ENCODE results near the gene COX15. TPM values are rescaled to one million over a fixed set of nuclear protein-coding genes. Genes with fewer than 3 reads are reported as not detected.

Gene COX15
- total RNA-seq, 1 experiment from 2014 or later, result 34.2 TPM

DNA sequence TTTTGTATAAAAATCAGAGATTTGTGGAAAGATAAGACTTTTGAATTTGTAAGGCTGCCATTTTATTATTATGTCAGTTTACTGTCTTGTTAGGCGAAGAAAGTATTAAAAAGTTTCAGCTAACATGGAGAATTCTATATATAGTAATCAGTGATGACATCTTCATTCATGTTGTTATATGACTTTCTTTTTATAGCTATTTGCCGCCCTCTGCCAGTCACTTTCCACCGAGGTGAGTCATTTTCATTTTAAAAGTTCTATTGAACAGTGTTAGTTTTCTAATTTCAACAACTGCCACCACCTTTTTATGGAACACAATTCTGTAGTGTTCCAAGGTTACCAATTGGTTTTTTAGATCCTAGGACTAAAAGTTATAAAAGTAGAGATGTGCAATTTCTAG lies 11.9 kb upstream of the COX15 start:
- H2BK20ac ChIP-seq (ENCODE audit: low read depth, low read length, poor library complexity, severe bottlenecking), result no peak overlapping the region
- H2BK120ac ChIP-seq (ENCODE audit: low read depth, low read length, poor library complexity, severe bottlenecking), result no peak overlapping the region
- no peak overlapping the region for H4K5ac ChIP-seq (ENCODE audit: insufficient read length, low read depth, low read length)
- H3T11ph ChIP-seq (ENCODE audit: low read length), result no peak overlapping the region
- no peak overlapping the region for H3K27ac ChIP-seq (ENCODE audit: insufficient read length, low read depth, low read length)
- no peaks in the 10 kb centered on the region for H3K27me3 ChIP-seq (ENCODE audit: insufficient read depth, low read length)
- H3K79me2 ChIP-seq (ENCODE audit: insufficient read depth, low read length), result no peaks in the 10 kb centered on the region
- H4K20me1 ChIP-seq (ENCODE audit: control insufficient read depth, insufficient read depth, insufficient read length), result no peaks in the 10 kb centered on the region
- no peaks in the 10 kb centered on the region for H3K23me2 ChIP-seq (ENCODE audit: insufficient read length, low read depth, low read length, poor library complexity, severe bottlenecking)
- no peak overlapping the region for H3K4me2 ChIP-seq (ENCODE audit: insufficient read depth, insufficient read length, low read length)
- no peak overlapping the region for H2BK12ac ChIP-seq (ENCODE audit: insufficient read length, low read depth, low read length)
- no peaks in the 10 kb centered on the region for H3K9me3 ChIP-seq (ENCODE audit: control insufficient read depth, low read depth, low read length)
- no peaks in the 10 kb centered on the region for H3K79me1 ChIP-seq (ENCODE audit: insufficient read depth, low read depth, low read length, poor library complexity, severe bottlenecking)
- no peak overlapping the region for H2BK5ac ChIP-seq (ENCODE audit: insufficient read length, low read length)
- WGBS (ENCODE audit: extremely low coverage, insufficient read length, low lambda C conversion rate), result no CpG with 5 or more reads among the region's 3 CpGs
- DNase-seq, result no peak
- Mint-ChIP-seq H3K27me3 (ENCODE audit: low read depth) (no peaks in the 10 kb centered on the region), H3K9me3 (peaks cover 3 to 7% of the 10 kb centered on the region in 2 experiments; a peak in 2 of 5 replicates), H3K4me1 (no peaks in the 10 kb centered on the region), H3K27ac (no peak overlapping the region), H3K36me3 (ENCODE audit: insufficient read depth in 1 of 3, low read depth in 3 of 3) (peaks cover 37 to 85% (median 79%) of the 10 kb centered on the region in 3 experiments), H3K4me3 (no peak overlapping the region)
- no peak overlapping the region for H3K56ac ChIP-seq (ENCODE audit: insufficient read length, low read depth, low read length)
- no peak overlapping the region for H2AFZ ChIP-seq (ENCODE audit: low read length)
- no peak overlapping the region for H2AK5ac ChIP-seq (ENCODE audit: insufficient read length, low read length)
- H3K18ac ChIP-seq (ENCODE audit: insufficient read length, low read depth, low read length), result no peak overlapping the region
- H2BK15ac ChIP-seq (ENCODE audit: low read depth, low read length), result no peak overlapping the region
- H4K91ac ChIP-seq (ENCODE audit: insufficient read length, low read depth, low read length), result no peak overlapping the region
- no peak overlapping the region for H3K14ac ChIP-seq (ENCODE audit: insufficient read depth, low read length)
- H4K8ac ChIP-seq (replicated peaks; ENCODE audit: insufficient read length, low read depth, low read length), result no peak overlapping the region
- H3K4ac ChIP-seq (ENCODE audit: low read depth, low read length), result no peak overlapping the region
- H3K23ac ChIP-seq (ENCODE audit: insufficient read length, low read depth, low read length), result no peak overlapping the region
- H3K9ac ChIP-seq (ENCODE audit: extremely low read depth, insufficient read length, low read length), result no peak overlapping the region
- H3K4me1 ChIP-seq (ENCODE audit: insufficient read depth, low read length), result no peaks in the 10 kb centered on the region
- TF ChIP-seq, protein P1, sequence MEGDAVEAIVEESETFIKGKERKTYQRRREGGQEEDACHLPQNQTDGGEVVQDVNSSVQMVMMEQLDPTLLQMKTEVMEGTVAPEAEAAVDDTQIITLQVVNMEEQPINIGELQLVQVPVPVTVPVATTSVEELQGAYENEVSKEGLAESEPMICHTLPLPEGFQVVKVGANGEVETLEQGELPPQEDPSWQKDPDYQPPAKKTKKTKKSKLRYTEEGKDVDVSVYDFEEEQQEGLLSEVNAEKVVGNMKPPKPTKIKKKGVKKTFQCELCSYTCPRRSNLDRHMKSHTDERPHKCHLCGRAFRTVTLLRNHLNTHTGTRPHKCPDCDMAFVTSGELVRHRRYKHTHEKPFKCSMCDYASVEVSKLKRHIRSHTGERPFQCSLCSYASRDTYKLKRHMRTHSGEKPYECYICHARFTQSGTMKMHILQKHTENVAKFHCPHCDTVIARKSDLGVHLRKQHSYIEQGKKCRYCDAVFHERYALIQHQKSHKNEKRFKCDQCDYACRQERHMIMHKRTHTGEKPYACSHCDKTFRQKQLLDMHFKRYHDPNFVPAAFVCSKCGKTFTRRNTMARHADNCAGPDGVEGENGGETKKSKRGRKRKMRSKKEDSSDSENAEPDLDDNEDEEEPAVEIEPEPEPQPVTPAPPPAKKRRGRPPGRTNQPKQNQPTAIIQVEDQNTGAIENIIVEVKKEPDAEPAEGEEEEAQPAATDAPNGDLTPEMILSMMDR (conservative IDR thresholded peaks at IDR 0.05), result no peak
